NCI-H187 (cell line): ENCODE data around the gene DNAH7.

Experiments
- DNase-seq, 2 experiments: peaks; one replicate each; lab custom pipeline; 2025; lab: John Stamatoyannopoulos, UW

Gene DNAH7

DNA sequence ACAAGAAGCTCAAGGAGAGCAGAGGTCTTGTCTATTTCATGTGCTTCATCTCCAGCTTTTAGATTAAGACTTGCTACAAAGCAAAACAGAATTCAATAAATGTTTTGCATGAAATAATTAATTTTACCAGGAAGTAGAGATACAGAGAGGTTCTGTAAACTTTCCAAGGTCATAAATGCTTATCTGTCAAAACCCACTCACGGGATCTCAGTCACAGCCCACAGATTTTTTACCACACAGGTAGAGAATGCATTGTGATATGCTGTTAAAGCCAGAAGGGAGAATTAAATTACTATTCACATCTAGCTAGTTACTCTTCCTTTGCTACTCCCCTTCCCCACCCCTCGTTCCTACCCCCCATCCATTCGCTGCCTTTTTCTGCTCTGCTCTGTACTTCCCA lies 205.5 kb downstream of the DNAH7 start:
- no peak for DNase-seq

- DNase-seq: no peak
Observed at GRCh38 chr2:195861821-195862220, 206.8 kb downstream of the DNAH7 start.

DNA sequence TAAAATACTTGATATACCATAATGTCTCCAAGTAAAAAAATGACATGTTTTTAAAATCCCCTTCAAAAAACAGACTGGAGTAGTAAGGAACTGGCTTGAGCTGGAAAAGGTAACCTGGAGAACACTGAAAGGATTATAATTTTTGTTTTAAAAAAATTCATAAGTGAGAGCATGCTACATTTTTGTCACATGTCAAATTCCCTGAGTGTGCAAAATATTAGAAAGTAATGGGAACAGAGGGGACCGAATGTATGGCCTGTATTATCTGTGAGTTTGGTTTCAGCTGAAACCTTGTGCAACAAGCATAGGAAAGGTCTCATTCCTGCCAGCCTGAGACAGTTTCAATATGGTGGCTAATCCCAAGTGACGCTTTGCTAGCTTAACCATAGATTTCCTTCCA lies 209.1 kb downstream of the DNAH7 start:
- no peak for DNase-seq

- no peak for DNase-seq
Observed at GRCh38 chr2:195857132-195857531, 211.5 kb downstream of the DNAH7 start.

- no peak for DNase-seq
Observed at GRCh38 chr2:195850764-195851163, 217.9 kb downstream of the DNAH7 start.

DNA sequence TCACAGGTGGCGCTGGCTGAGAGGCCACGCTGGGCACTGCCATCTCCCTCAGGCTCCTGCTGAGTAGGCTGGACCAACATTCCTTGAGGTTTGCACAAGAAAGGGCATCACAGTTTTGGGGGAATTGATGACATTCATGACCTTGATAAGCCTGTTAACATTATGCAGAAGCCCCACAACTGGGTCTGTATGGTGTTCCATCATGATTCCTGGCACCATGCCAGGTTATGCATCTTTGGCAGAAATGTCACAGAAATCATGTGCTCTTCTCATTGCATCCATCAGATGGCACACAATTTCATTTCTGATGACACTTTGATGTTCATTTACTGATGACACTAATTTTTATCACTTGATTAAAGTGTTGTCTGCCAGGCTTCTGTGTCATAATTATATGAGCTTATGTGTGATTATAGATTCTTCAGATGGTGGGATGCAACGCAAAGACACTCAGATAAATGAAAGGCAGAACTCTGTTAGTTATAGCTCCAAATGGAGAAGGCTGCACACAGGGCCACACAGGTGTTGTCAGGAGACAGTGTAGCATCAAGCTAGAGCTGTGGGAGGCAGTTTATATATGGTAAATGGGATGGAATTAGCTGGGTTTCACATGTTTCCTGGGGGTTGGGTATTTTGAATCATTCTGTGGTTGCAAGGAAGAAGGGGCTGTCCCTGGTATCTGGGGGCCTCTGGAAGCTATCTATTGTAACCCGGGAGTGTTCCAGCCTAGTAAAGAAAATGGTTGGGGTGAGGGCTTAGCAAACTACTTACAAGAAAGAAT lies 220.3 kb downstream of the DNAH7 start:
- no peak for DNase-seq

DNA sequence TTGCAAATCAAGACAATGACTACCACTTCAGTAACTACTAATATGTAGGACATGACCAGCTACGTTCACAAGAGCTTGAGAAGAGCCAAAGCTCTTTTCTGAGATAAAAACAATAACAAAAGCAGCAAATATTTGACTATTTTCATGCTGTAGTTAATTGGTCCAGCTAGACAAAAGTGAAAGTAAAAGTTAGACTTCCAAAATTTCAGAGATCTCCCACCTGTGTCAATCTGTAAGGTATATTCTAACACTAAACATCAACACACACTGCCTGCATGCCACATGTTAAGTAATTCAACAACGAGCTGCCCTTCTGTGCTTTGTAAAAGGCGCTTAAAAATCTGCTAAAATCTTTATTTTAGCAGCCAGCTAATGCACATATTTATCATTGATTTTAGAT lies 225.7 kb downstream of the DNAH7 start:
- no peak for DNase-seq

DNA sequence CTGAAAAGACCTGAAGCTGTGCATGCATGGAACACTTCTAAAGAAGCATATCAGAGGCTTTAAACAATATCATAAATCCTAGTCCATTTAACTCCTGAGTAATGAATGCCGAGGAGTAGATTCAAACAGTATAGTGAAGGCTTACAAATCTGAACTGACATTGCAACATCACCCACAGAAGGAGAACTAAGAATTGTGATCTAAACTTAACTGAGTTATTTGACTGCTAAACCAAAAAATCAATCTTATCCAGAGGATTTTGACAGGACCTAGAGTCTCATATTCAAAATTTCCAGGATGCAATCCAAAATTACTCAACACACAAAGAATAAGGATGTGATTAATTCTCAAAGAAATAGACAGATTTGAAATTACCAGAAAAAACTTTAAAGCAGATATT lies 230.6 kb downstream of the DNAH7 start:
- DNase-seq: no peak

DNA sequence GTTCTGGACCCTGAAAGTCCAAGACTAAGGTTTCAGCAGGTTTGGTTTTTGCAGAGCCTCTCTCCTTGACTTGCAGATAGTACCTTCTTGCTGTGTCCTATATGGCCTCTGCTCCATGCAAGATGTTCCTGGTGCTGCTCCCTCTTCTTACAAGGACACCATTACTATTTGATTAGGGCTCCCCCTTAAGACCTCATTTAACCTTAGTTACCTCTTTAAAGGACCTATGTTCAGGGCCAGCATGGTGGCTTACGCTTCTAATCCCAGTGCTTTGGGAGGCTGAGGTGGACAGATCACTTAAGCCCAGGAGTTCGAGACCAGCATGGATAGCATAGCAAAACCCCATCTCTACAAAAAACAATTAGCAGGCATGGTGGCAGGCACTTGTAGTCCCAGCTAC lies 232.6 kb downstream of the DNAH7 start:
- DNase-seq: no peak

GRCh38 chr2:195834836-195835235 lies 233.8 kb downstream of the DNAH7 start:
- DNase-seq: no peak

DNA sequence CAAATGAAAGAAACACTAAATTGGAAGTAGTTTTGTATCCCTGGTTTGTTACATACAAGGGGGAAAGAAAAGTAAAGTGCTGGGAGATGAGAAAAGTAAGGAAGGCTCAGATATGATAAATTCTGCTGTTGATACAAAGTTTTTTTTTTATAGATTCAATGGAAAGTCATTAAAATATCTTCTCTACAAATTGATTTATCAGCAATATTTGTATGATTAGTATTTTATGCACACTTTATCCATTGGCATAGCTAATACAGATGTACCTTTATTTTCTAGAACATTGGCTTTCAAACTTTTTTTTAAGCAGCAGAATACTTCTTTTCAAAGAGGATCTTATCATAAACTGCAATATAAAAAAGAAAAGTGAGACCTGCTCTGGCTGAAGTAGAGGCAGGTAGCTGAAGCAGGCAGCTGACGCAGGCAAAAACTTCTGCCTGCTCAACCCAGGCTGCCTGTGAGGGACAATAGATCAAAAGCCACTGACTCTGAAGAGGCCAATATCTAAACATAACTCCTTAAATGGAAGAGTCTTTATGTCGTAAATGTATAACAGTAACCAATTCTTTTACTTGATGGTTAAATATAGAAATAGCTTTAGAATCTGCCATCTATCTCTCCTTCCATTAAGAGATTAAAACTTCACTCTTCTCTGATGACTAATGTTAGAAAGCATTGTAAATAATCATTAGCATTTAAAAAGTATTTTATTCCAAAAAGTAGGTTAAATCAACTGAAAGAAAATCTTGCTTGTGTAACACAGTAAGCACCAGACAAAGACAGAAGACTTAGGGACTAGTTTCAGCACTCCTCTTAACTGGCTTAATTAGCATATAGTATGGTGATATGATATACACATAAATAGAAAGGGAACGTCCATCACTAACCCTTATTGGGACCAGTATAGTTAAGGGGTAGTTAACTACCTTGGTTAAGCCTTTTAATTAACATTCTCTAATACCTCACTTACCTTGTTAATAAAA lies 237.4 kb downstream of the DNAH7 start:
- no peak for DNase-seq

- no peak for DNase-seq
Observed at GRCh38 chr2:195824478-195824877, 244.2 kb downstream of the DNAH7 start.

- DNase-seq: no peak
Observed at GRCh38 chr2:195823206-195823605, 245.4 kb downstream of the DNAH7 start.

- no peak for DNase-seq
Observed at GRCh38 chr2:195821566-195821932, 247.1 kb downstream of the DNAH7 start.

DNA sequence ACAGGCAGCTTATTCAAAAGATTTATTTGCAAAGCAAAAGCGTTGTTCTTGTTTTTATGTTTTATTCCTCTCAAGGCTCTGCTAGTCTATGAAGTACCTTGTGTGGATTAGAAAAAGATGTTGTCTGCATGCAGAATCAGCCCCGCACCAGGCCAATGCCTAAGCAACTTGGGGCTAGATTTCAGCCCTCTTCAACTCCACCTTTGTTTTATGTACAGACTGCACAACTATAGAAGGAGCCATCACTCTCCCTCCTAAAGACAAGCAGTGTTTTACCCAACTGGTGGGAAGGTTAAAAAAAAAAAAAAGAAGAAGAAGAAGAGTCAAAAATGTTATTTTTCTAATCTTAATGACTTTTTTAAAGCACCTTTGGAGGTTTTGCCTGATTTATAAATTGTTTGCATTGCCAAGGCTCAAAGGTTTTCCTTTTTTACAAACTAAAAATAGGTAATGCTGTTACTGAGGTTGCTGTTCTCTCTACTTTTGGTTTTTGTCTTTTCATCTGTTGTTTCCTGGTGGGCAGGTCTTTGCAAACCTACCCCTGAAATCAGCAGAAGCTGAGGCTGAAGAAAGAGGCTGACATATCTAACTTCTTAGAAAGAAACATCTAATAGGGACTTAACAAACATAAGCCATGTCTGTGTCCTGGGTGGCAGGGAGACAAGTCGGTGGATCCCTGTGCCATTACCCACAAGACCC lies 247.6 kb downstream of the DNAH7 start:
- DNase-seq: no peak

DNA sequence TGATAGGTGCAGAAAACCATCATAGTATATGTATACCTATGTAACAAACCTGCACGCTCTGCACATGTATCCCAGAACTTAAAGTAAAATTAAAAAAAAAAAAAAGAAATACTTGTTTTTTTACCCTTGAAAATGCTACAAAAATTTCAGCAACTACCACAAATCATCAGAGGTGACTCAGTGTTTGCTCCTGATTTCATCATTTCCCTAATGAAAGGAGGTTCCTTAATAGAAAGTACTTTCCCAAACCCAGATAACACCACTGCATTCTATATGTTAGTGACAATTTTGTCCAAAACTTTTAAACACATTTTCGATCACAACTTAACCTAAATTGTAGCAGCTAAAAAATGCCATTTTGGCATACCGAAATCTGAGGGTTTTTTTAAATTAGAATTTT lies 248.3 kb downstream of the DNAH7 start:
- no peak for DNase-seq

DNA sequence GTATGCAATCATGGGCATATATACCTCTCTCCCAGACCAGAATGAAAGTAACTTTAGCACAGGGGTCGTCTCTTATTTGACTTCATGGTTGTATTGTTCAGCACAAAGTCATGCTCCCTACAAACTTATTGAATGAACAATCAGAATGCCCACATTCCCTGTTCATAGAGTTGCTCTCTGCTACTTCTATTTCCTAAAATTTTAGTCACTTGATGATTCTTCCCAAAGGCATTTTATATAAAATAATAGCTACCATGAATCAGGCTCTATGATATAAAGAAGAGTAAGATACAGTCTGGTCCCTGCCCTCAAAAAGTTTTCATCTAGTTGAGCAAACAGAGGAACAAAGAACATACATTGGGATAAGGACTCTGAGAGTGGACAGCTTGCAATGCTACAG lies 249.4 kb downstream of the DNAH7 start:
- DNase-seq: no peak

DNA sequence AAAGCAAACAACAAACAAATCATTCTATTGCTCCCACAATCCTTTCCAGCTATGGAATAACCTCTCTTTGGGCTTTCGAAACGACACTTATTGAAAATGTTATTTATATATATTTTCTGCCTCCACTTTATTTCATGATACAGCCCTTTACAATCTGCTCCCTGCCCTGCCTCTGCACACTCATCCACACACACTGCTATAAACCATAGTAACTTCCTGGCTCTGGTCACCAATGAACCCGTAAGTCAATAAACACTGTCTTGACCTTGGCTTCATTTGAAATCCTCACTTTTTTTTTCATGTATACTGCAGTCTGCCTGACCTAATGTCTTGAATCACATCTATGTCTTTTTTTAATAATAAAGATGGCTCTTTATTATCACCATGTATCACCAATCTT lies 250.1 kb downstream of the DNAH7 start:
- DNase-seq: no peak

GRCh38 chr2:195818106-195818505 lies 250.5 kb downstream of the DNAH7 start:
- DNase-seq: no peak

- no peak for DNase-seq
Observed at GRCh38 chr2:195815083-195815482, 253.6 kb downstream of the DNAH7 start.

- no peak for DNase-seq
Observed at GRCh38 chr2:195813421-195813820, 255.2 kb downstream of the DNAH7 start.

- no peak for DNase-seq
Observed at GRCh38 chr2:195810340-195811098, 258.1 kb downstream of the DNAH7 start.
